ENCODE results near the gene RAB25. TPM values are rescaled to one million over a fixed set of nuclear protein-coding genes. Genes with fewer than 3 reads are reported as not detected.

Gene RAB25
- total and polyA plus RNA-seq, 2 of the 13 experiments (the other 11 are each of a cell fraction or from before 2014, with no cell fraction given): 0.20 to 0.22 TPM

- TF ChIP-seq HNF1A (IDR thresholded peaks at IDR 0.05; ENCODE audit: low read depth) (no peak), HNF1A (CRISPR knock-in tag; IDR thresholded peaks at IDR 0.05; ENCODE audit: borderline replicate concordance) (no peak), RXRA (CRISPR knock-in tag; IDR thresholded peaks at IDR 0.05) (peak; percentile 21; the same call in 1 of the 2 replicates), ZNF331 (CRISPR knock-in tag; IDR thresholded peaks at IDR 0.05) (peak; percentile 37; the same call in 1 of the 2 replicates), ZFYVE20 (CRISPR knock-in tag; IDR thresholded peaks at IDR 0.05; ENCODE audit: borderline replicate concordance, low read depth) (no peak), ZNF446 (CRISPR knock-in tag; IDR thresholded peaks at IDR 0.05) (no peak), SAP130 (CRISPR knock-in tag; IDR thresholded peaks at IDR 0.05; ENCODE audit: low read depth) (peak; percentile 55; the same call in 1 of the 2 replicates), PBX3 (CRISPR knock-in tag; IDR thresholded peaks at IDR 0.05; ENCODE audit: borderline replicate concordance) (no peak), ZGPAT (CRISPR knock-in tag; IDR thresholded peaks at IDR 0.05) (no peak), FOXP4 (CRISPR knock-in tag; IDR thresholded peaks at IDR 0.05) (no peak), YY1 (IDR thresholded peaks at IDR 0.05; ENCODE audit: insufficient read depth, insufficient replicate concordance, low read depth, low read length) (no peak), POGK (CRISPR knock-in tag; conservative IDR thresholded peaks at IDR 0.05) (no peak), ZC3H4 (CRISPR knock-in tag; IDR thresholded peaks at IDR 0.05; ENCODE audit: borderline replicate concordance) (no peak), RFXANK (CRISPR knock-in tag; IDR thresholded peaks at IDR 0.05) (no peak), ZNF770 (CRISPR knock-in tag; IDR thresholded peaks at IDR 0.05) (no peak), SRY (CRISPR knock-in tag; IDR thresholded peaks at IDR 0.05) (no peak), ZNF776 (CRISPR knock-in tag; IDR thresholded peaks at IDR 0.05) (no peak)
Observed at GRCh38 chr1:156025876-156026275, 35.1 kb upstream of the RAB25 start (continued).
